ENCODE measurements around the gene CARD9.

CARD9 gene

GRCh38 chr9:136318776-136319241 is 54.7 kb downstream of the CARD9 start:
- FAIRE-seq, result no peak

GRCh38 chr9:136318111-136318775 is 55.2 kb downstream of the CARD9 start:
- FAIRE-seq, result no peak

DNA sequence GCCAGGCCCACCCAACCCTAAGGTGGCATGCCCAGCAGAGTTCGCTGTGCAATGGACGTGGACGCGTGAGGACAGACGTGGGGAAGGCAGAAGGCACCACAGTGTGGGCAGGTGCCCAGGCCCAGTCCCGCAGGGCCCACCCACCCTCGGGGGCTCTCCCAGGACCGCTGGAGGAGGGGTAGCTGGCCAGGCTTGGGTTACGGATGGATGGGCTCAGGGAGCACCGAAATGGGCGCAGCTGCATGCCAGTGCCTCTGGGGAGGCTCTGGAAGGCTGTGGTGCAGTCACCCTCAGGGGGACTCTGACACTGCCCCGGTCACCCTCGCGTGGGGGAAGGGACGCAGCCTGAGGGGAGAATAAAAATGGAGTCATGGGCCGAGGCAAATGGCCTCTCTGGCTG is 55.8 kb downstream of the CARD9 start:
- no peak for FAIRE-seq

DNA sequence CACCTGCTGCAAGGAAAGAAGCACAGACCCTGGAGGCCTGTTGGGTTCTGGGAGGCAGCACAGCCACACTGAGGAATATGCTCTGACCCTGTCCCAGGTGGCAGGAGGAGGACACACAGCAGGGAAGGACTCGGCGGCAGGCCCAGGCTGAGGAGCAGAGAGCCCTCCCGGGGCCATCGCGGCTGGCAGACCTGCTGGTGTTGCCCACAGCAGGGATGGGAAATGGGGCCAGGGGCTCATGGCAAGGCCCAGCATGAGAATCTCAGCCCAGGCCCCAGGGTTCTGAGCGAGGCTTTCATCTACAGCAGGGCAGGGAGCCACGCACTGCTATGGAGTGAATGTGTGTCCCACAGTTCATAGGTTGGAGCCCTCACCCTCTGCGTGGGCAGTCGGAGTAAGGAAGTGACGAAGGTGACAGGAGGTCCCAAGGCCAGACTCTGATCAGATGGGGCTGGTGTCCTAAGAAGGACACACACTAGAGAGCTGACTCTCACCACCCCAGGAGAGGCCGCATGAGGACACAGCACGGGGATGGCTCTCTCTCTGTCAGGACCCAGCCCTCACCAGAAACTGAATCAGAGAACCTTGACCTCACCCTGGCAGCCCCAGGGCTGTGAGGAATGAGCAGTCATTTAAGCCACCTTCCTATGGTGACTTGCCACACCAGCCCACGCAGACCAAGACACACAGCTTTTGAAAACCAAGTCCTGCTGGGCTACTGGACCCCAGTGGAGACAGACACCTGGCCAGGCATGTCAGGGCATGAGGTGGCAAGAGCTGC is 56.4 kb downstream of the CARD9 start:
- FAIRE-seq, result no peak

GRCh38 chr9:136316271-136316751 is 57.2 kb downstream of the CARD9 start:
- FAIRE-seq, result no peak

- no peak for FAIRE-seq
Measured at GRCh38 chr9:136314944-136315343, 58.5 kb downstream of the CARD9 start.

DNA sequence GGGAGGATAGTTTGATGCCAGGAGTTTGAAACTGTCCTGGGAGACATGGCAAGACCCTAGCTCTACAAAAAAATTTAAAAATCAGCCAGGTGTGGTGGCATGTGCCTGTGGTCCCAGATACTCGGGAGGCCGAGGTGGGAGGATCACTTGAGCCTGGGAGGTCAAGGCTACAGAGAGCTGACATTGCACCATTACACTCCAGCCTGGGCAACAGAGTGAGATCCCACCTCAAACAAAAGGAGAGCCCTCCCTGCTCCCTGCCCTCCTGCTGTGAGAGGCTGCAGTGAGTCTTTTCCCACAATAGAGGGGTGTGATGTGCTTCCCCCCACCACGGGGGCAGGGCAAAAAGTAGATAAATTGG is 59.4 kb downstream of the CARD9 start:
- no peak for FAIRE-seq
